Measurements from ENCODE around the gene TIMP2. TPM values are rescaled to one million over a fixed set of nuclear protein-coding genes. Genes with fewer than 3 reads are reported as not detected.

Gene TIMP2
- polyA plus RNA-seq, 1 donor from 2014 or later: 25.6 TPM

DNA sequence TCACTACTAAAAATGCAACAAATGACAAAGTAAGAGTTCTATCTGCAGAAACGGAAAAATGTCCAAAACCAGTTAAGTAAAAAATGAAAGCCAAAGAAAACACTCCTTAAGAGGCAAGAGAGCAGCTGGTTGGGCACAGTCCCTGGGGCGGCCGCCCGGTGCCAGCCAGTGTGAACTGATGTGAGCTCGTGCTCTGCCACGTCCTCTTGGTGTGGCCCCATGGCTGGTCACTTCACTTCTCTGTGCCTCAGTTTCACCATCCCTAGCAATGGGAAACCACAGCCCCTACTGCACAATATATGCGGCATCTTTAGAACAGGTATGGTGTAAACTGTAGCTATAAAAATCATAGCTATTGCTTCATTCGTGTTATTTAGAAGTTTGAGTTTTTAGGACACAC, 105.8 kb downstream of the TIMP2 start (continued):
- no peak for TF ChIP-seq SMC3 (conservative IDR thresholded peaks at IDR 0.05; ENCODE audit: poor library complexity)
- TF ChIP-seq EP300 (conservative IDR thresholded peaks at IDR 0.05; ENCODE audit: poor library complexity, severe bottlenecking): no peak

DNA sequence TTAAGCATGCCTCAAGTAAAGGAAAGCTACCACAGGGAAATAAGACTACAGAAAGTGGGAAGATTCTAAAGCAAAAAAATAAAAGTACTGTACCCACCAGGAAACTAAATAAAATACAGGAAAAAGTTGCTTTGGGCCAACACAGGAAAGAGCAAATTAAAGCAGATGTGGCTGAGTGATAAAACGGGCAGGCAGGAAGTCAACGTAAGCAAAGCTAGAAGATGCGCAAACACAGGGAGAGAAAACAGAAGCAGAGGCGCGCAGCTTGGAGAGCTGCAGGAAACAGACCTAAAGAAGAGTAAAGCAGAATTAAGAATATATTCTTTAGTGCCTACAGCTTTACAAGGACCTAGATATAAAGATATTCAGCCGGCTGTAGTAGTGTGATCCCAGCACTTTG, 106.3 kb downstream of the TIMP2 start:
- Histone ChIP-seq H3K9me3 (ENCODE audit: low read length) (no peaks in the 10 kb centered on the region), H3K4me2 (ENCODE audit: low read length) (no peak overlapping the region), H3F3A (ENCODE audit: insufficient read depth, low read length, poor library complexity, severe bottlenecking) (no peaks in the 10 kb centered on the region), H2AFZ (ENCODE audit: low read depth, low read length) (no peak overlapping the region), H3K27me3 (ENCODE audit: insufficient read depth, low read depth, low read length) (no peaks in the 10 kb centered on the region), H3K4me3 (ENCODE audit: low read length) (no peak overlapping the region), H4K20me1 (ENCODE audit: insufficient read depth) (no peaks in the 10 kb centered on the region), H3K36me3 (ENCODE audit: insufficient read depth, low read length) (peaks cover 3% of the 10 kb centered on the region), H3K9ac (ENCODE audit: low read length) (no peak overlapping the region), H3K9me2 (ENCODE audit: insufficient read depth, low read length) (no peaks in the 10 kb centered on the region), H3K79me2 (replicated peaks; ENCODE audit: insufficient read depth, low read length) (no peaks in the 10 kb centered on the region), H3K27ac (ENCODE audit: low read length) (no peak overlapping the region)
- TF ChIP-seq MXI1 (conservative IDR thresholded peaks at IDR 0.05; ENCODE audit: poor library complexity, severe bottlenecking): no peak
- no peak for TF ChIP-seq TAF1 (IDR thresholded peaks at IDR 0.05; ENCODE audit: low read depth)
- no peak for TF ChIP-seq CTCF (IDR thresholded peaks at IDR 0.05; ENCODE audit: poor library complexity, severe bottlenecking)
- TF ChIP-seq, protein P1, sequence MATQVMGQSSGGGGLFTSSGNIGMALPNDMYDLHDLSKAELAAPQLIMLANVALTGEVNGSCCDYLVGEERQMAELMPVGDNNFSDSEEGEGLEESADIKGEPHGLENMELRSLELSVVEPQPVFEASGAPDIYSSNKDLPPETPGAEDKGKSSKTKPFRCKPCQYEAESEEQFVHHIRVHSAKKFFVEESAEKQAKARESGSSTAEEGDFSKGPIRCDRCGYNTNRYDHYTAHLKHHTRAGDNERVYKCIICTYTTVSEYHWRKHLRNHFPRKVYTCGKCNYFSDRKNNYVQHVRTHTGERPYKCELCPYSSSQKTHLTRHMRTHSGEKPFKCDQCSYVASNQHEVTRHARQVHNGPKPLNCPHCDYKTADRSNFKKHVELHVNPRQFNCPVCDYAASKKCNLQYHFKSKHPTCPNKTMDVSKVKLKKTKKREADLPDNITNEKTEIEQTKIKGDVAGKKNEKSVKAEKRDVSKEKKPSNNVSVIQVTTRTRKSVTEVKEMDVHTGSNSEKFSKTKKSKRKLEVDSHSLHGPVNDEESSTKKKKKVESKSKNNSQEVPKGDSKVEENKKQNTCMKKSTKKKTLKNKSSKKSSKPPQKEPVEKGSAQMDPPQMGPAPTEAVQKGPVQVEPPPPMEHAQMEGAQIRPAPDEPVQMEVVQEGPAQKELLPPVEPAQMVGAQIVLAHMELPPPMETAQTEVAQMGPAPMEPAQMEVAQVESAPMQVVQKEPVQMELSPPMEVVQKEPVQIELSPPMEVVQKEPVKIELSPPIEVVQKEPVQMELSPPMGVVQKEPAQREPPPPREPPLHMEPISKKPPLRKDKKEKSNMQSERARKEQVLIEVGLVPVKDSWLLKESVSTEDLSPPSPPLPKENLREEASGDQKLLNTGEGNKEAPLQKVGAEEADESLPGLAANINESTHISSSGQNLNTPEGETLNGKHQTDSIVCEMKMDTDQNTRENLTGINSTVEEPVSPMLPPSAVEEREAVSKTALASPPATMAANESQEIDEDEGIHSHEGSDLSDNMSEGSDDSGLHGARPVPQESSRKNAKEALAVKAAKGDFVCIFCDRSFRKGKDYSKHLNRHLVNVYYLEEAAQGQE (IDR thresholded peaks at IDR 0.05; ENCODE audit: borderline replicate concordance): no peak
- TF ChIP-seq POLR2AphosphoS5 (IDR thresholded peaks at IDR 0.05): no peak
- no peak for TF ChIP-seq RAD21 (conservative IDR thresholded peaks at IDR 0.05)
- no peak for TF ChIP-seq EZH2 (IDR thresholded peaks at IDR 0.05; ENCODE audit: borderline replicate concordance, insufficient read depth, low read length, poor library complexity, severe bottlenecking)
- no peak for TF ChIP-seq EP300 (conservative IDR thresholded peaks at IDR 0.05; ENCODE audit: poor library complexity, severe bottlenecking)
- no peak for TF ChIP-seq SMC3 (conservative IDR thresholded peaks at IDR 0.05; ENCODE audit: poor library complexity)

GRCh38 chr17:78818152-78818846, 106.9 kb downstream of the TIMP2 start:
- Histone ChIP-seq H2AFZ (ENCODE audit: low read depth, low read length) (no peak overlapping the region), H3K27me3 (ENCODE audit: insufficient read depth, low read depth, low read length) (no peaks in the 10 kb centered on the region), H3K79me2 (replicated peaks; ENCODE audit: insufficient read depth, low read length) (no peaks in the 10 kb centered on the region), H4K20me1 (ENCODE audit: insufficient read depth) (no peaks in the 10 kb centered on the region), H3K9me3 (ENCODE audit: low read length) (no peaks in the 10 kb centered on the region), H3F3A (ENCODE audit: insufficient read depth, low read length, poor library complexity, severe bottlenecking) (no peaks in the 10 kb centered on the region), H3K27ac (ENCODE audit: low read length) (no peak overlapping the region), H3K36me3 (ENCODE audit: insufficient read depth, low read length) (peaks cover 3% of the 10 kb centered on the region), H3K4me2 (ENCODE audit: low read length) (no peak overlapping the region), H3K9ac (ENCODE audit: low read length) (no peak overlapping the region), H3K4me3 (ENCODE audit: low read length) (no peak overlapping the region), H3K9me2 (ENCODE audit: insufficient read depth, low read length) (no peaks in the 10 kb centered on the region)
- TF ChIP-seq TAF1 (IDR thresholded peaks at IDR 0.05; ENCODE audit: low read depth): no peak
- no peak for TF ChIP-seq CTCF (IDR thresholded peaks at IDR 0.05; ENCODE audit: poor library complexity, severe bottlenecking)
- no peak for TF ChIP-seq MXI1 (conservative IDR thresholded peaks at IDR 0.05; ENCODE audit: poor library complexity, severe bottlenecking)
- no peak for TF ChIP-seq RAD21 (conservative IDR thresholded peaks at IDR 0.05)
- no peak for TF ChIP-seq EP300 (conservative IDR thresholded peaks at IDR 0.05; ENCODE audit: poor library complexity, severe bottlenecking)
- TF ChIP-seq, protein P1 (IDR thresholded peaks at IDR 0.05; ENCODE audit: borderline replicate concordance): no peak
- TF ChIP-seq SMC3 (conservative IDR thresholded peaks at IDR 0.05; ENCODE audit: poor library complexity): no peak
- TF ChIP-seq POLR2AphosphoS5 (IDR thresholded peaks at IDR 0.05): no peak
- TF ChIP-seq EZH2 (IDR thresholded peaks at IDR 0.05; ENCODE audit: borderline replicate concordance, insufficient read depth, low read length, poor library complexity, severe bottlenecking): no peak
